Vagina (tissue), 2 donors: Measurements from ENCODE around the gene LARP6. TPM values are rescaled to one million over a fixed set of nuclear protein-coding genes. Genes with fewer than 3 reads are reported as not detected.
"Not testable (repeated sequence)": the region's sequence is repeated elsewhere in the genome, so short reads cannot be mapped to it uniquely, and the experiment has no call there.

Source experiments
- DNase-seq, 2 donors: peaks; one replicate each; pipeline ENCODE4 v3.0.0-alpha.2; 2017; ENCODE audit errors: extremely low spot score in 2 of 2
- H3K27ac ChIP-seq: fragments of 200-600 bp; sonication (generic); one replicate; pipeline ENCODE4 v1.5.1; 2019
- H3K27me3 ChIP-seq: fragments of 200-600 bp; sonication (generic); one replicate; pipeline ENCODE4 v1.5.1; 2019
- H3K36me3 ChIP-seq, 2 donors: fragments of 200-600 bp; sonication (generic); one replicate each; pipeline ENCODE4 v1.5.1; 2017 to 2019
- H3K4me1 ChIP-seq: fragments of 200-600 bp; sonication (generic); one replicate; pipeline ENCODE4 v1.5.1; 2019
- H3K4me3 ChIP-seq, 2 donors: fragments of 200-600 bp; sonication (generic); 1 replicate in 1 of 2; 2 replicates in 1 of 2; pipeline ENCODE4 v1.5.1; 2016 to 2019
- H3K9me3 ChIP-seq: fragments of 200-600 bp; sonication (generic); one replicate; pipeline ENCODE4 v1.5.1; 2019
- CTCF ChIP-seq, 3 experiments: fragments of 450-650 bp in 2 of 3; fragments of 200-600 bp in 1 of 3; sonication (generic) in 1 of 3; IDR thresholded peaks; one replicate each; pipeline ENCODE4 v1.5.1; 2017 to 2019; ENCODE audit warnings: antibody characterized with exemption in 3 of 3, mild to moderate bottlenecking in 2 of 3, moderate library complexity in 2 of 3
- POLR2A ChIP-seq, 2 donors: fragments of 450-650 bp; IDR thresholded peaks; one replicate each; pipeline ENCODE4 v1.6.1; 2017; ENCODE audit warnings: antibody characterized with exemption in 2 of 2, mild to moderate bottlenecking in 2 of 2, moderate library complexity in 2 of 2
- POLR2AphosphoS5 ChIP-seq, 2 donors: sonication (generic); formaldehyde crosslinking; IDR thresholded peaks; one replicate each; pipeline ENCODE4 v1.9.0; 2017; ENCODE audit warnings: antibody characterized with exemption in 2 of 2, mild to moderate bottlenecking in 2 of 2, low read depth in 1 of 2; ENCODE audit not compliant: insufficient read depth in 1 of 2
- intact Hi-C: fragments of 100-400 bp; cut with DNase I; formaldehyde crosslinking; loops from one replicate; pipeline ENCODE4 v1.15.1; 2023
- total RNA-seq: library from RNA; depleted of rRNA; stranded (reverse); fragments of >200 nt; gene quantifications from one replicate; pipeline ENCODE4 v1.2.3, GENCODE V29; 2016

The LARP6 gene
- total RNA-seq, 1 donor from 2014 or later: 50.6 TPM

- H3K27me3 ChIP-seq: no peaks in the 10 kb centered on the region
- H3K4me3 ChIP-seq: no peak overlapping the region
- no peak overlapping the region for H3K27ac ChIP-seq
- no peak for DNase-seq
- peaks cover 5% of the 10 kb centered on the region for H3K4me1 ChIP-seq
- H3K9me3 ChIP-seq: no peaks in the 10 kb centered on the region
- no peak for TF ChIP-seq POLR2AphosphoS5 (IDR thresholded peaks at IDR 0.05; ENCODE audit: insufficient read depth in 1 of 2, low read depth in 1 of 2)
- no peak for TF ChIP-seq POLR2A (IDR thresholded peaks at IDR 0.05)
- no peak for TF ChIP-seq CTCF (IDR thresholded peaks at IDR 0.05)
- no peaks in the 10 kb centered on the region for H3K36me3 ChIP-seq
- intact Hi-C loops: loop anchor here (5.0 kb wide), 1 partner anchor 57 kb away; no protein-coding TSS in a partner anchor
Measured at GRCh38 chr15:70820214-70820613, 33.7 kb downstream of the LARP6 start.

GRCh38 chr15:70818580-70818979, 35.4 kb downstream of the LARP6 start:
- H3K4me1 ChIP-seq: no peaks in the 10 kb centered on the region
- TF ChIP-seq POLR2A (IDR thresholded peaks at IDR 0.05) (no peak), POLR2AphosphoS5 (IDR thresholded peaks at IDR 0.05; ENCODE audit: insufficient read depth in 1 of 2, low read depth in 1 of 2) (no peak), CTCF (IDR thresholded peaks at IDR 0.05) (no peak)
- no peak overlapping the region for H3K4me3 ChIP-seq
- H3K36me3 ChIP-seq: no peaks in the 10 kb centered on the region
- no peak for DNase-seq
- intact Hi-C loops: no loop called here
- no peak overlapping the region for H3K27ac ChIP-seq
- no peaks in the 10 kb centered on the region for H3K9me3 ChIP-seq
- H3K27me3 ChIP-seq: no peaks in the 10 kb centered on the region

GRCh38 chr15:70817266-70817665, 36.7 kb downstream of the LARP6 start:
- no peaks in the 10 kb centered on the region for H3K27me3 ChIP-seq
- intact Hi-C loops: no loop called here

GRCh38 chr15:70815604-70816003, 38.4 kb downstream of the LARP6 start:
- no peaks in the 10 kb centered on the region for H3K9me3 ChIP-seq
- TF ChIP-seq CTCF (IDR thresholded peaks at IDR 0.05) (no peak), POLR2A (IDR thresholded peaks at IDR 0.05) (no peak), POLR2AphosphoS5 (IDR thresholded peaks at IDR 0.05; ENCODE audit: insufficient read depth in 1 of 2, low read depth in 1 of 2) (no peak)
- H3K36me3 ChIP-seq: no peaks in the 10 kb centered on the region
- intact Hi-C loops: no loop called here
- no peaks in the 10 kb centered on the region for H3K27me3 ChIP-seq
- H3K4me3 ChIP-seq: no peak overlapping the region
- H3K4me1 ChIP-seq: no peaks in the 10 kb centered on the region
- H3K27ac ChIP-seq: no peak overlapping the region
- no peak for DNase-seq

More at GRCh38 chr15:70817266-70817665, 36.7 kb downstream of the LARP6 start:
- H3K4me1 ChIP-seq: no peaks in the 10 kb centered on the region
- H3K4me3 ChIP-seq: no peak overlapping the region
- no peak overlapping the region for H3K27ac ChIP-seq
- no peak for DNase-seq
- no peak for TF ChIP-seq CTCF (IDR thresholded peaks at IDR 0.05)
- no peaks in the 10 kb centered on the region for H3K9me3 ChIP-seq
- H3K36me3 ChIP-seq: no peaks in the 10 kb centered on the region

- intact Hi-C loops, H3K4me3 ChIP-seq, H3K27ac ChIP-seq, H3K27me3 ChIP-seq, H3K9me3 ChIP-seq, H3K4me1 ChIP-seq, H3K36me3 ChIP-seq, DNase-seq: not testable (repeated sequence)
Measured at GRCh38 chr15:70815011-70815410, 38.9 kb downstream of the LARP6 start.
